Progenitor cell of endocrine pancreas (in vitro differentiated cells): ENCODE data around the gene RNF144B. TPM values are rescaled to one million over a fixed set of nuclear protein-coding genes. Genes with fewer than 3 reads are reported as not detected.

Source experiments
- DNase-seq: peaks from one replicate; pipeline ENCODE4 v3.0.0; 2021; ENCODE audit warnings: low spot score; ENCODE audit not compliant: unreplicated experiment
- H3K27ac Mint-ChIP-seq: 2 replicates; pipeline ENCODE4 v1.8.0; 2021; ENCODE audit warnings: mild to moderate bottlenecking, moderate library complexity, mixed read lengths
- H3K27me3 Mint-ChIP-seq: 2 replicates; pipeline ENCODE4 v1.8.0; 2021; ENCODE audit warnings: mixed read lengths
- H3K36me3 Mint-ChIP-seq: 2 replicates; pipeline ENCODE4 v1.8.0; 2022; ENCODE audit warnings: mixed read lengths; ENCODE audit not compliant: insufficient read depth
- H3K4me1 Mint-ChIP-seq: 2 replicates; pipeline ENCODE4 v1.8.0; 2021; ENCODE audit warnings: low read depth, mixed read lengths
- H3K4me3 Mint-ChIP-seq: 2 replicates; pipeline ENCODE4 v1.8.0; 2021; ENCODE audit warnings: low read depth, mild to moderate bottlenecking, moderate library complexity, mixed read lengths
- H3K9me3 Mint-ChIP-seq: 2 replicates; pipeline ENCODE4 v1.8.0; 2021; ENCODE audit warnings: low read depth, mixed read lengths
- CTCF ChIP-seq: fragments of 200-600 bp; sonication (generic); IDR thresholded peaks from one replicate; pipeline ENCODE4 v1.5.0; 2021; ENCODE audit warnings: antibody characterized with exemption, mild to moderate bottlenecking; ENCODE audit not compliant: unreplicated experiment
- total RNA-seq: library from RNA; stranded (reverse); gene quantifications from 2 replicates; pipeline ENCODE4 v1.2.1, GENCODE V29; 2021

The RNF144B gene
- total RNA-seq, 1 donor from 2014 or later = 3.1 TPM

GRCh38 chr6:18481870-18482269, 94.7 kb downstream of the RNF144B start:
- Mint-ChIP-seq H3K4me3 (no peak overlapping the region), H3K4me1 (no peaks in the 10 kb centered on the region), H3K9me3 (no peaks in the 10 kb centered on the region), H3K36me3 (no peaks in the 10 kb centered on the region), H3K27me3 (peaks cover 2% of the 10 kb centered on the region), H3K27ac (no peak overlapping the region)
- DNase-seq = no peak
- TF ChIP-seq CTCF = no peak

GRCh38 chr6:18485660-18486435, 98.7 kb downstream of the RNF144B start:
- H3K4me3 Mint-ChIP-seq = no peak overlapping the region
- TF ChIP-seq CTCF = no peak

GRCh38 chr6:18488004-18488403, 100.9 kb downstream of the RNF144B start:
- Mint-ChIP-seq H3K27me3 (peaks cover 2% of the 10 kb centered on the region), H3K27ac (no peak overlapping the region), H3K36me3 (no peaks in the 10 kb centered on the region), H3K4me1 (peaks cover 13% of the 10 kb centered on the region), H3K4me3 (no peak overlapping the region), H3K9me3 (no peaks in the 10 kb centered on the region)
- TF ChIP-seq CTCF = no peak
- no peak for DNase-seq

More at GRCh38 chr6:18485660-18486435, 98.7 kb downstream of the RNF144B start:
- Mint-ChIP-seq H3K4me1 (no peaks in the 10 kb centered on the region), H3K9me3 (no peaks in the 10 kb centered on the region), H3K27me3 (peaks cover 2% of the 10 kb centered on the region), H3K36me3 (no peaks in the 10 kb centered on the region), H3K27ac (no peak overlapping the region)
- no peak for DNase-seq

- TF ChIP-seq CTCF = no peak
- no peak for DNase-seq
- H3K36me3 Mint-ChIP-seq = no peaks in the 10 kb centered on the region
- H3K27ac Mint-ChIP-seq = no peak overlapping the region
- H3K27me3 Mint-ChIP-seq = peaks cover 2% of the 10 kb centered on the region
- H3K9me3 Mint-ChIP-seq = no peaks in the 10 kb centered on the region
- H3K4me3 Mint-ChIP-seq = no peak overlapping the region
- peaks cover 18% of the 10 kb centered on the region for H3K4me1 Mint-ChIP-seq
These were observed 101.5 kb downstream of the RNF144B start for GRCh38 chr6:18488526-18489270.

GRCh38 chr6:18489335-18489734, 102.2 kb downstream of the RNF144B start:
- Mint-ChIP-seq H3K27me3 (peaks cover 2% of the 10 kb centered on the region), H3K4me3 (no peak overlapping the region), H3K36me3 (no peaks in the 10 kb centered on the region), H3K27ac (no peak overlapping the region), H3K9me3 (no peaks in the 10 kb centered on the region), H3K4me1 (peaks cover 25% of the 10 kb centered on the region)
- TF ChIP-seq CTCF = no peak
- DNase-seq = no peak
